Stimulated activated naive CD4-positive, alpha-beta T cell treated with Interleukin-2 at 50 U/mL for 16 hours (primary cell): ENCODE results near the gene CAST.

Experiments
- DNase-seq: peaks from one replicate; lab custom pipeline; 2025; lab: John Stamatoyannopoulos, UW

Gene CAST

DNA sequence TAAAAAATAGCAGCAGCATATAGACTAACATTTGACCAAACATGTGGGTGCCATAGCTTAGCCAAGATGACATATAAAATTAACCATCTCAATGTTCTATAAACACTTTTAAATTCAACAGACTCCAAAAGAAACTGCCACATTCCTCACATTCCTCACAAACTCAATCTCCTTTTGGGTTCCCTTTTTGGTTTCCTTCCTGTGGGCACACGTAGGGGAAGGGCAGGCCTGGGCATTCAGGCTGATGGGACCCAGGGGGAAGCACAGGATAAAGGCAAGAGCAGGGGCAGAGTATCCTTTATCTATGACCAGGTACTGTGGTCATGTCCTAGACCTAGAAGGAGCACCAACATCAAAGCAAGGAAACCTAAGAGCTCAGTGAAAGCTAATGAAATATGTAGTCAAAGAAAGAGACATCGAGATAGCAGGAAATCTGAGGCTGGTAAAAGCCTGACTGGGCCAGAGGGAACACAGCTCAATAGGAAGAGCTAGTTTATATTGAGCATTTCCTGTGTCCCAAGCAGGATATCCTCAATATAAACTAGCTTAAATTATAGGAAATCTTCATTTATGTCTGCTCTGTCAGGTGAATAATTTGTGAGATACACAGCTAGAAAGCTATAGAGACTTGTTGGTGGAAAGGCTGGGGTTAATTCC lies 159.2 kb downstream of the CAST start:
- DNase-seq: no peak

DNA sequence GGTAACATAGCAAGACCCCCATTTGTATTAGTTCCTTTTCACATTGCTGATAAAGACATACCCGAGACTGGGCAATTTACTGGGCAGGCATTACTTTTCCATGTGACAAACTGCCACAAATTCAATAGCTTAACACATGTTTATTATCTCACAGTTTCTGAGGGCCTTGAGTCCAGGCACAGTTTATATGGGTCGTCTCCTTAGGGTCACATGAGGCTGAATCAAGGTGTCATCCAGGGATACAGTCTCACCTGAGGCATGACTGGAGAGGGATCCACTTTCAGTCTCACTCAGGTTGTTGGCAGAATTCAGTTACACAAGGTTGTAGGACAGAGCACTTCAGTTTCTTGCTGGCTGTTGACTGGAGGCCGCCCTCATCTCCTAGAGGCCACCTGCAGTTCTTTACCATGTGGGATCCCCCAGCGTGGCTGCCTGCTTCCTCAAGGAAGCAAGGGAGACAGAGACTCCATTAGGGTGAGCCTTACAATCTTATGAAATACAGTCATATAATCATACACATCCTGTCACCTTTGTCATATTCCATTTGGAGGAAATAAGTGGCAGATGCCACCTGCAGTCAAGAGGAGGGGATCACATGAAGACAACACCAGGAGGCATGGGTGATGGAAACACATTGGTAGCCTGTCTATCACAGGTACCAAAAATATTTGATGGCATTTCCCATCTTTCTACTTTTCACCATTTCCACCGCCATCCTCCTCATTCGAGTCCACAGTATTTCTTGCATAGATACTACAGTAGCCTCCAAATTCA lies 160.7 kb downstream of the CAST start:
- no peak for DNase-seq

DNA sequence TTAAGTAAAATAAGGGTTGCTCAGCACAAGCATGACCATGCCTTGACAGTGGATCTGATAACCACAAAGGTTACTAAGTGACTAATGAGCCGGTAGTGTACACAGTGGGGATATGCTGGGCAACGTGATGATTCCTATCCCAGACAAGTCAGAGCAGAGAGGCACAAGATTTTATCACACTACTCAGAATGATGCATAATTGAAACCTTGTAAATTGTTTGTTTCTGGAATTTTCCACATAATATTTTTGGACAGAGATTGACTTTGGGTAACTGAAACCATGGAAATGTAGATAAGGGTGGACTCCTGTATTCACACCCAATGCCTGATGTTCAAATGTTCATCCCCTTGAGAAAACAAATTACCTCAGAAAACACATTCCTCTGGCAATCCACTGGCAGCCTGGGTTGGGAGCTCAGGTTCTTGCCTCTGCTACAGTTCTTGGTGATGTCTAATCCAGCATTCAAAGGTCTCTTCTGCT lies 161.8 kb downstream of the CAST start:
- DNase-seq: no peak
